Upper lobe of right lung (tissue), 1 donor: ENCODE data around the gene IL6R. TPM values are rescaled to one million over a fixed set of nuclear protein-coding genes. Genes with fewer than 3 reads are reported as not detected.

Experiments
- ATAC-seq: fragments of 200-7000 bp; cut with Tn5 transposase; one replicate; pipeline ENCODE4 v1.9.1; 2020; ENCODE audit warnings: mild to moderate bottlenecking, moderate library complexity
- DNase-seq: peaks from one replicate; pipeline ENCODE4 v3.0.0-alpha.2; 2020
- H3K27ac ChIP-seq: fragments of 200-600 bp; one replicate; pipeline ENCODE4 v1.8.0; 2022
- H3K27me3 ChIP-seq: fragments of 200-600 bp; one replicate; pipeline ENCODE4 v1.8.0; 2022; ENCODE audit warnings: mild to moderate bottlenecking
- H3K36me3 ChIP-seq: fragments of 200-600 bp; one replicate; pipeline ENCODE4 v1.8.0; 2022
- H3K4me1 ChIP-seq: fragments of 200-600 bp; one replicate; pipeline ENCODE4 v1.8.0; 2022
- H3K4me3 ChIP-seq: fragments of 200-600 bp; one replicate; pipeline ENCODE4 v1.8.0; 2022; ENCODE audit warnings: mild to moderate bottlenecking
- H3K9me3 ChIP-seq: fragments of 200-600 bp; one replicate; pipeline ENCODE4 v1.8.0; 2022
- CTCF ChIP-seq: fragments of 200-600 bp; IDR thresholded peaks from one replicate; pipeline ENCODE4 v1.8.0; 2022; ENCODE audit warnings: antibody characterized with exemption
- intact Hi-C: fragments of 100-400 bp; cut with DNase I; formaldehyde crosslinking; loops from one replicate; pipeline ENCODE4 v1.11.0; 2022
- total RNA-seq: library from RNA; stranded (reverse); fragmentation: NEBNext Ultra II Directional; extraction: Animal tissue kit (Norgen Biotek cat#: 25700); gene quantifications from one replicate; pipeline ENCODE4 v1.2.1, GENCODE V29; 2021
- donor health status: DM: no; HTN: yes; CAD: no; lungs with severe emphysema.

Gene IL6R
- total RNA-seq, 1 donor from 2014 or later = 60.2 TPM

- ATAC-seq = no peak
- DNase-seq = no peak
- no peak for TF ChIP-seq CTCF
- intact Hi-C loops = no loop called here
- peaks cover 26% of the 10 kb centered on the region for H3K36me3 ChIP-seq
- peak overlapping the region; percentile 2 for H3K4me3 ChIP-seq
- H3K27ac ChIP-seq = peak overlapping the region; percentile 63
- H3K9me3 ChIP-seq = no peaks in the 10 kb centered on the region
- H3K4me1 ChIP-seq = peaks cover 72% of the 10 kb centered on the region
- H3K27me3 ChIP-seq = no peaks in the 10 kb centered on the region
Observed at GRCh38 chr1:154495496-154496273, 90.5 kb downstream of the IL6R start.

- intact Hi-C loops = no loop called here
- DNase-seq = no peak
- no peak for TF ChIP-seq CTCF
- Histone ChIP-seq H3K36me3 (peaks cover 24% of the 10 kb centered on the region), H3K9me3 (no peaks in the 10 kb centered on the region), H3K4me3 (no peak overlapping the region), H3K27ac (peak overlapping the region; percentile 63), H3K27me3 (no peaks in the 10 kb centered on the region), H3K4me1 (peaks cover 66% of the 10 kb centered on the region)
- peak; percentile 49 for ATAC-seq
Observed at GRCh38 chr1:154496383-154496782, 91.2 kb downstream of the IL6R start.

- Histone ChIP-seq H3K36me3 (peaks cover 16% of the 10 kb centered on the region), H3K9me3 (no peaks in the 10 kb centered on the region), H3K27ac (peak overlapping the region; percentile 63), H3K4me1 (peaks cover 59% of the 10 kb centered on the region), H3K27me3 (no peaks in the 10 kb centered on the region), H3K4me3 (peak overlapping the region; percentile 6)
- ATAC-seq = peak; percentile 66
- TF ChIP-seq CTCF = no peak
- no peak for DNase-seq
- intact Hi-C loops = no loop called here
Observed at GRCh38 chr1:154497026-154497806, 92.1 kb downstream of the IL6R start.

GRCh38 chr1:154499446-154499845 lies 94.3 kb downstream of the IL6R start:
- Histone ChIP-seq H3K27ac (no peak overlapping the region), H3K9me3 (no peaks in the 10 kb centered on the region), H3K27me3 (no peaks in the 10 kb centered on the region), H3K36me3 (peaks cover 14% of the 10 kb centered on the region), H3K4me3 (peak overlapping the region; percentile 61), H3K4me1 (peaks cover 46% of the 10 kb centered on the region)
- intact Hi-C loops = no loop called here
- no peak for TF ChIP-seq CTCF
- ATAC-seq (no peak), DNase-seq (no peak)

GRCh38 chr1:154500533-154500932 lies 95.4 kb downstream of the IL6R start:
- Histone ChIP-seq H3K4me1 (peaks cover 36% of the 10 kb centered on the region), H3K36me3 (peaks cover 11% of the 10 kb centered on the region), H3K27ac (peak overlapping the region; percentile 33), H3K9me3 (no peaks in the 10 kb centered on the region), H3K4me3 (peak overlapping the region; percentile 61), H3K27me3 (no peaks in the 10 kb centered on the region)
- intact Hi-C loops = no loop called here
- ATAC-seq (no peak), DNase-seq (no peak)
- TF ChIP-seq CTCF = no peak
